KOPT-K1 (cell line): ENCODE measurements around the gene PHF10.
"Not testable (repeated sequence)": the region's sequence is repeated elsewhere in the genome, so short reads cannot be mapped to it uniquely, and the experiment has no call there.

Experiments used
- H3K27ac ChIP-seq: fragments of 200-600 bp; sonication (generic); 2 replicates; pipeline ENCODE4 v1.5.1; 2016; ENCODE audit warnings: antibody characterized with exemption, mild to moderate bottlenecking, low read depth, low read length; ENCODE audit not compliant: poor library complexity, severe bottlenecking
- H3K36me3 ChIP-seq: fragments of 200-600 bp; sonication (generic); 2 replicates; pipeline ENCODE4 v1.5.1; 2017; ENCODE audit warnings: antibody characterized with exemption, mild to moderate bottlenecking, low read length, moderate library complexity; ENCODE audit not compliant: insufficient read depth
- H3K9me3 ChIP-seq: fragments of 200-600 bp; sonication (generic); 2 replicates; pipeline ENCODE4 v1.5.1; 2017; ENCODE audit warnings: antibody characterized with exemption, low read length, mild to moderate bottlenecking; ENCODE audit not compliant: insufficient read depth, poor library complexity, severe bottlenecking

Gene PHF10

DNA sequence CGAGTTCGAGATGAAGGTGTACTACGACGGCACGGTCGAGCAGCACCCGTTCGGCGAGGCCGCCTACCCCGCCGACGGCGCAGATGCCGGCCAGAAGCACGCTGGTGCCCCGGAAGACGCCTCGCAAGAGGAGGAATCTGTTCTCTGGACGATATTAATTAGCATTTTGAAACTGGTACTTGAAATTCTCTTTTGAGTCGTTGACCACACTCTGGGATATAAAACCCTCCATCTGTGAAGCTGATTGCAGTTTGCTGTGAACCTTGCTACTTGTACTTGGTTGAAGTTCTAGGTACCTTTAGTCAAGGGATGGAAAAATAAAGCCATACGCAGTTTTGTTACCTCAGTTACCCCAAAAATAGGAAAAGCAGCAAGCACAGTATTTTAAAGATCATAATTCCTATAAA, 21.5 kb downstream of the PHF10 start:
- H3K27ac ChIP-seq: peak overlapping the region; percentile 82
- H3K36me3 ChIP-seq: peaks cover 54% of the 10 kb centered on the region

DNA sequence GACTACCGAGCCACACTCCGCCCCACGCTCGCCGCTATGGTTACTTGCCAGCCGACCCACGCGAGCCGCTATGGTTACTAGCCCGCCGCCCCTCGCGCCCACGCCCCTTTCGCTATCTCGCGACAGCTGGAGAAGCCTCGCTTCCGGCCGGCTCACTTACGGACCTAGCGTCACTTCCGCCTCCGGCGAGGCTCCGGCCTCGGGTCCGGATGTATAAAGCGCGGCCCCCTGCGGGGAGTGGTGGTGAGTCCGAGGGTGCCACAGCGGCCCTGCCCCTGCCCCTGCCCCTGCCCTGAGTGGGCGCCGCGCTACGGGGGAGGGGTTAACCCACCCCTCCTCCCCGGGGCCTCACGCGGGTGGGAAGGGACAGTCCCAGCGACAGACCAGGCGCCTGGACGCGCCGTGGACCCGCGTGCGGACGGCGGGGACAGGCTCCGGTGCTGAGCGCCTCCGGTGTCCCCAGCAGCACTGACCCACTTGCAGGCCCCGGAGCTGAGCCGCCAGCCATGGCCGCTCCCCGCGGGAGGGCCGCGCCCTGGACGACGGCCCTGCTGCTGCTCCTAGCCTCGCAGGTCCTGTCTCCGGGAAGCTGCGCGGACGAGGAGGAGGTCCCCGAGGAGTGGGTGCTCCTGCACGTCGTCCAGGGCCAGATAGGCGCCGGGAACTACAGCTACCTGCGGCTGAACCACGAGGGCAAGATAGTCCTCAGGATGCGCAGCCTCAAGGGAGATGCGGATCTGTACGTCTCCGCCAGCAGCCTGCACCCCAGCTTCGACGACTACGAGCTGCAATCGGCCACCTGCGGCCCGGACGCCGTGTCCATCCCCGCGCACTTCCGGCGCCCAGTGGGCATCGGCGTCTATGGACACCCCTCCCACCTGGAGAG, 22.1 kb downstream of the PHF10 start, which contains the start of the genes C6orf120 and WDR27:
Gene C6orf120, plus strand, starts transcription at position 173 of the 886 bp plus-strand sequence. Its CDS starts 334 bp downstream, at position 507.
Gene WDR27, minus strand, starts transcription at position 76 of the 886 bp plus-strand sequence. CDS start 13,024 bp downstream, outside the sequence.
- peaks cover 49% of the 10 kb centered on the region for H3K36me3 ChIP-seq
- H3K9me3 ChIP-seq: no peaks in the 10 kb centered on the region
- H3K27ac ChIP-seq: peak within 1 kb of the TSS; percentile 82

More for the DNA sequence above, 21.5 kb downstream of the PHF10 start:
- no peaks in the 10 kb centered on the region for H3K9me3 ChIP-seq

DNA sequence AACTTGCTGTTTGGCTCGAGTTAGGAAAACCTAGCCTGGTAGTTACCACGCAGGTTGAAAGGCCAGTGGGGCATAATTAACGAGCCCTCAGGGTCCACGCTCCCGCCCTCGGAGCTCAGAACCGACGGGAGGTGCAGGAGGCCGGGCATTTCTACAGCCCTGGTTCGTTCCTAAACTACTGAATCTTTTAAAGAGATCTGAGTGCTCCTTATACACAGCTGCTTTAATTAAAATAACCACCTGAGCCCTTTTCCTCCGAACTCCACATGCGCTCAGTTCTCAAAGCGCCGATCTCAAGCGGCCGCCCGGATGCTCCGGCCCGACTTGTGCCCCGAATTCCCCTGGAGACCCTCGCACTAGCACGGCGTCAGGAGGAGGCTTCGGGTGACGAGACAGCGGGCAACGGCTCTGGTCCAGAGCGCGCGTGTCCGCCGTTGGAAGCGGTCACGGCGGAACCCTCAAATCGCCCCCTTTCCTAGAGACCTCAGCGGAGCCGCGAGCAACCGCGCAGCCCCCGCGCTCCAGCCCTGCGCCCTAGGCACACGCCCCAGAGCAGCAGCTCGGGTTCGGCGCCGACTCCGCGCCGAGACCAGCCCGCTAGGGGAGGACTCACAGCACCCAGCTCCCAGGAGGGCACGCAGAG, 22.9 kb downstream of the PHF10 start:
- peak overlapping the region; percentile 82 for H3K27ac ChIP-seq
- peaks cover 41% of the 10 kb centered on the region for H3K36me3 ChIP-seq
- H3K9me3 ChIP-seq: peaks cover 3% of the 10 kb centered on the region

DNA sequence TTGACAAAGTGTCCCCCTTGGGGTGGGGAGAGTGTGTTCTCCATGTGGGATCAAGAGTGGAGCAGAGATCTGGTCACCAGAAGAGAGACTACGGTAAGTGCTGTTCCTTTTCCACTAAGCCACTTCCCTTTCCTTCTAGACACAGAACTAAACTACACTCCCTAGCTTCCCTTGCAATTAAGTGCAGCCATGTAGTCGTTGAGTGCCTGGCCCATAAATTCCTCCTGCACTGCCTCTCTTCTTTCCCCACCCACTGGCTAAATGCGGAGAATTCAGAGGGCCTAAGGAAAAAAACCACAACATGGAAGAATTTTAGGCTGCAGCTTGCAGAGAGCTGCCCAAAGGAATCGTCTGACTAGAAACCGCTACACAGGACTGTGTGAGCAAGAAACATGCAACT, 24.0 kb downstream of the PHF10 start:
- Histone ChIP-seq H3K36me3 (peaks cover 30% of the 10 kb centered on the region), H3K9me3 (peaks cover 15% of the 10 kb centered on the region), H3K27ac (no peak overlapping the region)

DNA sequence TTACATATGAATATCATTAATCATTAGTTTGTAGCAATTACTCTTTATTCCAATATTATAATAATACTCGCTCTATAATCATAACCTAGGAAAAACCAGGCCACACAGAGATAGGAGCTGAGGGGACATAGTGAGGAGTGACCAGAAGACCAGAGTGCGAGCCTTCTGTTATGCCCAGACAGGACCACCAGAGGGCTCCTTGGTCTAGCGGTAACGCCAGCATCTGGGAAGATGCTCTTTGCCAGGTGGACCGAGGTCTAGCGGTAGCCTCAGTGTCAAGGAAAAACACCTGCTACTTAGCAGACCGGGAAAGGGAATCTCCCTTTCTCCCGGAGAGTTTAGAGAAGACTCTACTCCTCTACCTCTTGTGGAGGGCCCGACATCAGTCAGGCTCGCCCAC, 27.2 kb downstream of the PHF10 start:
- H3K36me3 ChIP-seq, H3K27ac ChIP-seq: not testable (repeated sequence)
- H3K9me3 ChIP-seq: peaks cover 20% of the 10 kb centered on the region

DNA sequence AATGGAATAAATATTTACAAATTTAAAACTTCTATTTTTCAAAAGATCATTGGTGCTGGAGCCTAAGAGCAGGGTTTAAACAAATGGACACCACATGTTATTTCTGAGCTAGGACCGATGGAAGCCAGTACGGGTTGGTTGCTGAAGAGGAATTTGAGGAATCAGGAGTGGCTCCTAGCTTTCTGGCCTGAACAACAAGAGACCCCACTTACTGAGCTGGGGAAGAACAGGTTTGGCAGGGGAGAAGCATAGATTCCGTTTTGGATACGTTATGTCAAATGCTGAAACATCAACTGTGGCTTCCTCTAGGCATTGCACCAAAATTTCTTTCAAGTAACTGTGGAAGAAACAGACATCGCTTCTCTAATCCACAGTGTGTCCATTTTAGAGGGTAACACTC, 29.2 kb downstream of the PHF10 start:
- Histone ChIP-seq H3K36me3 (peaks cover 5% of the 10 kb centered on the region; the same call in 1 of the 2 replicates), H3K9me3 (peaks cover 25% of the 10 kb centered on the region), H3K27ac (no peak overlapping the region)

DNA sequence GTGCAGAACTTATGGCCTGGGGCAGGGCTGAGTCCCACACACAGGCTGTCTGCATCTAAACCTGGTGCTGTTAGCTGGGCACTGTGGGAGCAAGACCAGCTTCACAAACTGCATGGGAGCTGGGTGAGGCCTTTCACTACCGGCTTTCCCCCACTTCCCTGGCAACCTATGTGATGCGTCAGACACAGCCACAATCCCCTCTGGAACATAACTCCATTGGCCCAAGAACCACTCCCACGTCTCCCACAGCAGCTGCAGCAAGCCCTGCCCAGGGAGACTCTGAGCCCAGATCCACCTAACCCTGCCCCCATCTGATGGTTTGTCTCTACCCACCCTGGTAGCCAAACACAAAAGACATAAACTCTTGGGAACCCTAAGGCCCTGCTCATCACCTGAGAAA, 31.8 kb downstream of the PHF10 start:
- Histone ChIP-seq H3K27ac (no peak overlapping the region), H3K9me3 (peaks cover 30% of the 10 kb centered on the region), H3K36me3 (peaks cover 11% of the 10 kb centered on the region)

DNA sequence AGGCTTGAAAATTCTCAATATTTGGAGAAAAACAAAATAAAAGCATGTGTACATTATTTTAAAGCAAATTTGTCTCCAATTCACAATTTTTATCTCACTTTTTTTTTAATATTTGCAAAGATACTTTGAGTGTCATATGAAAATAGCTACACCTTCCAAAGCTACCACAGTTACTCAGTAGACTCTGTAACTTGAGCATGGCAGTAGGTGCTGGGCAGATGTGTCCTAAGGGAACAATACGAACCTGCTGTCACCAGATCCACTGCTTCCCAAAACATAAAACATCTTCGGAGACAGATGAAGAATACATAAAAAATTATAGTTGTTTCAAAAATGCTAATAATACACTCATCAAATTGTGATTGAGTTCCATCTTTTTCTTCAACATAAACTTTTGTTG, 33.0 kb downstream of the PHF10 start:
- Histone ChIP-seq H3K9me3 (peaks cover 31% of the 10 kb centered on the region), H3K36me3 (peaks cover 22% of the 10 kb centered on the region), H3K27ac (no peak overlapping the region)

DNA sequence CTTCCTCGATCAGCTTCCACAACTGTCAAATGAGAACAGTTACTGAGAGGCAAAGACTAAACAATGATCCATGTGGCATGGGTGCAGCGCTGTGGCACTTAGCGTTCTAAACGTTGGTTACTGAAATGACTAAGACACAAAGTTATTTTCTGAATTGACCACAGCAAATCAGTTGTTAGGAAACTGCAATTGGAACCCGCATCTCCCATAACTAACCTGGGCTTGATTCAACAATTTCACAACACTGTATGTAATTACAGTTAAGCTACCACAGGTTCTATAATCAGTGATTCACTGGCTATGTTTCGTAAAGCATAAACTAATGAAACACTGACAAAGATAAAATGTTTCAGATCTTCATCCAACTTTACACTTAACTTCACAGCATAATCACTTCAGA, 35.0 kb downstream of the PHF10 start:
- Histone ChIP-seq H3K9me3 (peaks cover 40% of the 10 kb centered on the region), H3K27ac (no peak overlapping the region), H3K36me3 (peaks cover 38% of the 10 kb centered on the region)

DNA sequence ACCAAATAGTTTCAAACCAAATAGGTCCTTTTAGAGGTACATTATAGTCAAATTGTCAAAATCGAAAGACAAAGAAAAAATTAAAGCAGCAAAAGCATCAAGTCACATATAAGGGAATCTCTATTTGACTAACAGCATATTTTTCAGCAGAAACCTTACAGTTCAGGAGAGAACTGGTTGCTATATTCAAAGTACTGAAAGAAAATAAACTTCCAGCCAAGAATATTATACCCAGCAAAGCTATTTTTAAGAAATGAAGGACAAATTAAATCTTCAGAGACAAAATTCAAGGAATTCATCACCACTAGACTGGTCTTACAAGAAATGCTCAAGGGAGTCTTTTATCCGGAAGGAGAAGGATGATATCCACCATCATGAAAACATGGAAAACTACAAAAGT, 38.4 kb downstream of the PHF10 start:
- H3K9me3 ChIP-seq: peaks cover 48% of the 10 kb centered on the region
- peaks cover 52% of the 10 kb centered on the region for H3K36me3 ChIP-seq

DNA sequence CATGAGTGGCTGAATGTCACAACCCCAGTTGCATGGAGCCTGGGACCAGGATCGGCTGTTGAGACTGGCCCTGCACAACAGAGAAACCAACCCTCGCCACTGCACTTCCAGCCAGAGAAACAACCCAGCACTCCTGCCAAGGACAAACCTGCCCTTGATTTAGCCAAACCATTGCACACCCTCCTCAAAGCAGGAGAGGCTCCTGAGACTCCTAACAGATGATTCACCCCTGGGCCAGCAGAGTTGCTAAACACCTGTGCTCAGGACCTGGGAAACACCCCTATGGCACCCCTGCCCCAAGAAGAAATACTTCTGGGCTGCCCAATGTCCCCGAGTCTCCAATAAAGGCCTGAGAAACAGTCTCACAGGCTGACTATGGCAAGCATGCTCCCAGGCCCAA, 40.2 kb downstream of the PHF10 start:
- peaks cover 44% of the 10 kb centered on the region for H3K9me3 ChIP-seq
- H3K27ac ChIP-seq: no peak overlapping the region
- peaks cover 49% of the 10 kb centered on the region for H3K36me3 ChIP-seq

More for the DNA sequence above, 38.4 kb downstream of the PHF10 start:
- H3K27ac ChIP-seq: no peak overlapping the region

DNA sequence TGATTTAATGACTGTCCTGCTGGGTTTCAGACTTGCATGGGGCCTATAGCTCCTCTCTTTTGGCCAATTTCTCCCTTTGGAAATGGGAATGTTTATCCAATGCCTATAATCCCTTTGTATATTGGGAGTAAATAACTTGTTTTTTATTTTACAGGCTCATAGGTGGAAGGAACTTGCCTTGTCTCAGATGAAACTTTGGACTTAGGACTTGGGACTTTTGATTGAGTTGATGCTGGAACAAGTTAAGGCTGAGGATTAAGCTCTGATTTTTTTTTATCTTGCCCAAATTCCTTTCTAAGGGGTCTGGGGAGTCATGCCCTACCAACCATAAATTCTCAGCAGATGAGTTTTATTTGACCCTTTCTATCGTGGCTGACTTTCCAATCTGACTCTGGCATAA, 46.0 kb downstream of the PHF10 start:
- H3K27ac ChIP-seq: no peak overlapping the region
- peaks cover 17% of the 10 kb centered on the region for H3K9me3 ChIP-seq
- peaks cover 21% of the 10 kb centered on the region; the same call in 1 of the 2 replicates for H3K36me3 ChIP-seq

DNA sequence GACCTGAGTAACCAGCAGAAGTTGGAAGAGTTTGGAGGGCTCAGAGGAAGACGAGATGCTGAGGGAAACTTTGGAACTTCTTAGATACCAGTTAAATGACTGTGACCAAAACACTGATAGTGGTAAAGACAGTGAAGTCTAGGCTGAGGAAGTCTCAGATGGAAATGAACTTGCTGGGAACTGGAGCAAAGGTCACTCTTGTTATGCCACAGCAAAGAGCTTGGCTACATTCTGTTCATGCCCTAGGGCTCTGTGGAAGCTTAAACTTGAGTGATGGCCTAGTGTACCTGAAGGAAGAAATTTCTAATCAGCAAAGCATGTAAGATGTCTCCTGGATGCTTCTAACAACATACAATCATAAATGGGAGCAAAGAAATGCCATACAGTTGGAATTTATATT, 47.2 kb downstream of the PHF10 start:
- no peak overlapping the region for H3K27ac ChIP-seq
- peaks cover 13% of the 10 kb centered on the region for H3K9me3 ChIP-seq
- peaks cover 22% of the 10 kb centered on the region for H3K36me3 ChIP-seq

DNA sequence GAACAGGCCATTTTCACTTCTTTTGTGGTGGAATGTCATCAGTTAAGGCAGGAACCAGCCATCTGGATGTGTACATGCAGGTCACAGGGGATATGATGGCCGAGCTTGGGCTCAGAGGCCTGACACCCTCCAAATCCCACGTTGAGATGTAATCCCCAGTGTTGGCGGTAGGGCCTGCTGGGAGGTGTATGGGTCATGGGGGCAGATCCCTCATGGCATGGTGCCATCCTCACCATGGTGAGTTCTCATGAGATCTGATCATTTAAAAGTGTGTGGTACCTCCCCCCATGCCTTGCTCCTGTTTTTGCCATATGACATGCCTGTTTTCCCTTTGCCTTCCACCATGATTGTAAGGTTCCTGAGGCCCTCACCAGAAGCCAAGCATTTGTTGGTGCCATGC, 49.3 kb downstream of the PHF10 start:
- peaks cover 31% of the 10 kb centered on the region for H3K36me3 ChIP-seq
- H3K27ac ChIP-seq: no peak overlapping the region
- H3K9me3 ChIP-seq: no peaks in the 10 kb centered on the region

DNA sequence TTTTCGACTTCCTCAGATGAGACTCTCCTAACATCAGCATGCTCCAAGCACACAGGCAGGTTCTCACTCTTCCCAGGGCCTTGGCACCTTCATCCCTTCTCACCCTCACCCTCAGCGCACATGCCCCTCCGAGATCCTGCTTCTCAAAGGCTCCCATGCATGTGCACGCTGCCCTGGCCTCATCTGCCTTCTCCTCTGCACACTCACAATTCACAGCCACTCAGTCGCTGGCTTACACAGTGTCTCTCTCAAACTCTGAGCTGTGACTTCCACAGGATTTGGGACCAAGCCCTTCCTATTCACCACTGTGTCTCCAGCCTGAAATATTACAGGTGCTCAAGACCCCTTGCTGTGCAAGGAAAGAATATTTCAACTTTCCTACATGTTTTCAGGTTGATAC, 52.7 kb downstream of the PHF10 start:
- Histone ChIP-seq H3K9me3 (no peaks in the 10 kb centered on the region), H3K36me3 (peaks cover 47% of the 10 kb centered on the region), H3K27ac (no peak overlapping the region)
